ENCODE measurements around the gene CNTN4. TPM values are rescaled to one million over a fixed set of nuclear protein-coding genes. Genes with fewer than 3 reads are reported as not detected.

The CNTN4 gene
- polyA plus RNA-seq, 1 experiment = not detected

- Histone ChIP-seq H3K27ac (ENCODE audit: low read depth, low read length) (no peak overlapping the region), H3K4me3 (ENCODE audit: low read depth, low read length) (no peak overlapping the region), H3K27me3 (ENCODE audit: control insufficient read depth, insufficient read depth, low read length) (no peaks in the 10 kb centered on the region), H3K9me3 (ENCODE audit: control insufficient read depth, insufficient read depth, low read length) (peaks cover 7% of the 10 kb centered on the region)
- ChIA-PET CTCF (no interaction called here), POLR2A (no interaction called here)
- no peak for TF ChIP-seq CTCF (IDR thresholded peaks at IDR 0.05; ENCODE audit: low read depth, low read length)
- no peak for DNase-seq (ENCODE audit: low read depth, low spot score)
Measured at GRCh38 chr3:2370317-2370716, 271.7 kb downstream of the CNTN4 start.

- H3K27ac ChIP-seq (ENCODE audit: low read depth, low read length) = no peak overlapping the region
- no peaks in the 10 kb centered on the region for H3K27me3 ChIP-seq (ENCODE audit: control insufficient read depth, insufficient read depth, low read length)
- H3K4me3 ChIP-seq (ENCODE audit: low read depth, low read length) = no peak overlapping the region
- ChIA-PET CTCF (no interaction called here), POLR2A (no interaction called here)
- TF ChIP-seq CTCF (IDR thresholded peaks at IDR 0.05; ENCODE audit: low read depth, low read length) = no peak
- DNase-seq (ENCODE audit: low read depth, low spot score) = no peak
- peaks cover 7% of the 10 kb centered on the region for H3K9me3 ChIP-seq (ENCODE audit: control insufficient read depth, insufficient read depth, low read length)
Measured at GRCh38 chr3:2372306-2372705, 273.6 kb downstream of the CNTN4 start.

GRCh38 chr3:2375376-2375775, 276.7 kb downstream of the CNTN4 start:
- peaks cover 13% of the 10 kb centered on the region; the same call in 1 of the 2 replicates for H3K9me3 ChIP-seq (ENCODE audit: control insufficient read depth, insufficient read depth, low read length)
- ChIA-PET POLR2A (no interaction called here), CTCF (no interaction called here)
- no peaks in the 10 kb centered on the region for H3K27me3 ChIP-seq (ENCODE audit: control insufficient read depth, insufficient read depth, low read length)
- TF ChIP-seq CTCF (IDR thresholded peaks at IDR 0.05; ENCODE audit: low read depth, low read length) = no peak
- no peak for DNase-seq (ENCODE audit: low read depth, low spot score)
- no peak overlapping the region for H3K27ac ChIP-seq (ENCODE audit: low read depth, low read length)
- H3K4me3 ChIP-seq (ENCODE audit: low read depth, low read length) = no peak overlapping the region

GRCh38 chr3:2377281-2377680, 278.6 kb downstream of the CNTN4 start:
- DNase-seq (ENCODE audit: low read depth, low spot score) = no peak
- CTCF ChIA-PET = no interaction called here

GRCh38 chr3:2390926-2391532, 292.4 kb downstream of the CNTN4 start:
- POLR2A ChIA-PET = no interaction called here
- TF ChIP-seq CTCF (IDR thresholded peaks at IDR 0.05; ENCODE audit: low read depth, low read length) = no peak
- Histone ChIP-seq H3K27me3 (ENCODE audit: control insufficient read depth, insufficient read depth, low read length) (no peaks in the 10 kb centered on the region), H3K9me3 (ENCODE audit: control insufficient read depth, insufficient read depth, low read length) (peaks cover 7% of the 10 kb centered on the region), H3K27ac (ENCODE audit: low read depth, low read length) (no peak overlapping the region), H3K4me3 (ENCODE audit: low read depth, low read length) (no peak overlapping the region)
- no peak for DNase-seq (ENCODE audit: low read depth, low spot score)
- CTCF ChIA-PET = no interaction called here

More at GRCh38 chr3:2377281-2377680, 278.6 kb downstream of the CNTN4 start:
- Histone ChIP-seq H3K9me3 (ENCODE audit: control insufficient read depth, insufficient read depth, low read length) (peaks cover 15% of the 10 kb centered on the region), H3K27me3 (ENCODE audit: control insufficient read depth, insufficient read depth, low read length) (no peaks in the 10 kb centered on the region), H3K4me3 (ENCODE audit: low read depth, low read length) (no peak overlapping the region), H3K27ac (ENCODE audit: low read depth, low read length) (no peak overlapping the region)
- TF ChIP-seq CTCF (IDR thresholded peaks at IDR 0.05; ENCODE audit: low read depth, low read length) = no peak
- POLR2A ChIA-PET = no interaction called here
